OCI-LY3 (cell line): ENCODE measurements around the gene RBBP9.

ENCODE experiments used
- CTCF ChIP-seq: fragments of 200-600, 300-600 bp; sonication (generic); IDR thresholded peaks from 2 replicates; pipeline ENCODE4 v1.5.1; 2014; ENCODE audit warnings: antibody characterized with exemption, low read length, low read depth
- EZH2phosphoT487 ChIP-seq: fragments of 200-600 bp; shearing (Covaris generic); IDR thresholded peaks from 2 replicates; pipeline ENCODE4 v1.6.1; 2018; ENCODE audit warnings: antibody characterized with exemption, mixed run types, low read depth

- TF ChIP-seq CTCF (no peak), EZH2phosphoT487 (no peak)
Measured at GRCh38 chr20:18537651-18538050, 40.6 kb upstream of the RBBP9 start.
